AG04450 (cell line): ENCODE results near the gene AMMECR1. TPM values are rescaled to one million over a fixed set of nuclear protein-coding genes. Genes with fewer than 3 reads are reported as not detected.

Experiments used
- CTCF ChIA-PET: fragments of 300-600, 350-600 bp; formaldehyde crosslinking; extraction: SDS; loops from one replicate; lab custom pipeline; 2022; ENCODE audit warnings: antibody characterized with exemption, inconsistent platforms; lab: Charles Lee
- POLR2A ChIA-PET: fragments of 350-600 bp; formaldehyde crosslinking; extraction: SDS; loops from one replicate; lab custom pipeline; 2021; ENCODE audit warnings: antibody characterized with exemption, inconsistent platforms; lab: Yijun Ruan, JAX
- DNase-seq: peaks from one replicate; pipeline ENCODE4 v3.0.0-alpha.2; 2011; ENCODE audit warnings: low read depth, low spot score
- H3K27ac ChIP-seq: one replicate; pipeline ENCODE4 v1.5.1; 2012; ENCODE audit warnings: low read depth, low read length, control low read depth
- H3K27me3 ChIP-seq: one replicate; pipeline ENCODE4 v1.6.0; 2012; ENCODE audit warnings: low read length; ENCODE audit not compliant: control insufficient read depth, insufficient read depth
- H3K4me3 ChIP-seq: 2 replicates; pipeline ENCODE4 v1.5.1; 2011; ENCODE audit warnings: mild to moderate bottlenecking, low read depth, low read length, control low read depth
- H3K9me3 ChIP-seq: 2 replicates; pipeline ENCODE4 v1.5.1; 2012; ENCODE audit warnings: low read length; ENCODE audit not compliant: control insufficient read depth, insufficient read depth
- CTCF ChIP-seq: IDR thresholded peaks from 2 replicates; pipeline ENCODE4 v1.5.1; 2011; ENCODE audit warnings: low read depth, low read length, control low read depth, inconsistent platforms
- polyA plus RNA-seq: library from polyadenylated mRNA; depleted of rRNA; stranded (reverse); fragments of >200 nt; gene quantifications from 2 replicates; pipeline ENCODE4 v1.2.3, GENCODE V29; 2011

The AMMECR1 gene
- polyA plus RNA-seq, 1 experiment = 13.0 TPM

DNA sequence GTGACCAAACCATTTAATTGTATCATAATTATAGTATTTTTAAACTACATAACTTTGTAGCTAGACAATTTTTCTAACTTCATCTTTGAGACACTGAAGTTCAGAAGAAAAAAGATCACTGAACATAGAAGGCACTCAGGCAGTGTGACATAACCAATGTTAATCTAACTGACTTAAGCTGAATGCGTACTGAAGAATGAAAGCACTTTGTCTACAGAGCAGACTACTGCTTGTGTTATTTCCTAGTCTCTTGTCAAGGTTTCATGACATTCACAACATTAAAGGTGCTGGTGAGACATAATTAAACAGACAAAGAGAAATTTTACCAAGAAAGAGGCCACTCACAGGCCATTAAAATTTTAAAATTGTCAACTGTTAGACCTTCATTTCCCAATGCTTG lies 13.5 kb downstream of the AMMECR1 start:
- no peak overlapping the region for H3K27ac ChIP-seq
- TF ChIP-seq CTCF = no peak
- H3K9me3 ChIP-seq = no peaks in the 10 kb centered on the region
- POLR2A ChIA-PET = no interaction called here
- CTCF ChIA-PET = no interaction called here
- DNase-seq = no peak
- H3K4me3 ChIP-seq = no peak overlapping the region
- H3K27me3 ChIP-seq = no peaks in the 10 kb centered on the region

- CTCF ChIA-PET = no interaction called here
- Histone ChIP-seq H3K9me3 (no peaks in the 10 kb centered on the region), H3K27ac (no peak overlapping the region), H3K4me3 (no peak overlapping the region), H3K27me3 (no peaks in the 10 kb centered on the region)
- TF ChIP-seq CTCF = no peak
- POLR2A ChIA-PET = interaction anchor here (0.7 kb wide), 1 partner anchor 44 kb away, joined by 3 read pairs; no protein-coding TSS in a partner anchor
- DNase-seq = no peak
Observed at GRCh38 chrX:110302975-110303374, 14.9 kb downstream of the AMMECR1 start.

GRCh38 chrX:110301194-110301593 lies 16.7 kb downstream of the AMMECR1 start:
- CTCF ChIA-PET = no interaction called here
- TF ChIP-seq CTCF = no peak
- POLR2A ChIA-PET = no interaction called here

GRCh38 chrX:110294087-110294486 lies 23.8 kb downstream of the AMMECR1 start:
- no peak overlapping the region for H3K4me3 ChIP-seq
- TF ChIP-seq CTCF = no peak
- ChIA-PET POLR2A (no interaction called here), CTCF (interaction anchor here (1.5 kb wide), 1 partner anchor 114 kb away, joined by 4 read pairs; no protein-coding TSS in a partner anchor)
- H3K27me3 ChIP-seq = no peaks in the 10 kb centered on the region
- no peak for DNase-seq
- H3K9me3 ChIP-seq = no peaks in the 10 kb centered on the region
- H3K27ac ChIP-seq = no peak overlapping the region

More at GRCh38 chrX:110301194-110301593, 16.7 kb downstream of the AMMECR1 start:
- DNase-seq = no peak
- Histone ChIP-seq H3K9me3 (no peaks in the 10 kb centered on the region), H3K27me3 (no peaks in the 10 kb centered on the region), H3K4me3 (no peak overlapping the region), H3K27ac (no peak overlapping the region)

DNA sequence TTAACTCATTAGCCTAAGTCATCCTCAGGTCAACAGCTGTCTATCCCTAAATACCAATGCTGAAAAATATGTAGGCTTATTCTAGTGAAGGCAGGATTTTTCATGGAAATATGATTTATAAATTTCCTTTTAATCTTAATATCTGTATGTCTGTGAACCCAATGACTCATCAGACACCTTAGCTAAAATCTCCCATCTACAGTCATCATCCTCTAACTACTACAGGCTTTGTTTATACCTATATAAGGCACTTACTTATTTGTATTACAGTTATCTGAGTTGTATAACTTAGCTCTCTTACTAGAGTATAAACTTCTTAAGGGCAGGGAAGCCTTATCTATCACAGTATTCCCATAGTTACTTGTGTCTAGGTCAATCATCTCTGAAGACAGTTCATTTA lies 24.2 kb downstream of the AMMECR1 start:
- Histone ChIP-seq H3K4me3 (no peak overlapping the region), H3K9me3 (no peaks in the 10 kb centered on the region), H3K27ac (no peak overlapping the region), H3K27me3 (no peaks in the 10 kb centered on the region)
- POLR2A ChIA-PET = no interaction called here
- no peak for DNase-seq
- CTCF ChIA-PET = interaction anchor here (1.5 kb wide), 1 partner anchor 114 kb away, joined by 4 read pairs; no protein-coding TSS in a partner anchor
- TF ChIP-seq CTCF = no peak
